Measurements from ENCODE around the gene WFS1.

The WFS1 gene

DNA sequence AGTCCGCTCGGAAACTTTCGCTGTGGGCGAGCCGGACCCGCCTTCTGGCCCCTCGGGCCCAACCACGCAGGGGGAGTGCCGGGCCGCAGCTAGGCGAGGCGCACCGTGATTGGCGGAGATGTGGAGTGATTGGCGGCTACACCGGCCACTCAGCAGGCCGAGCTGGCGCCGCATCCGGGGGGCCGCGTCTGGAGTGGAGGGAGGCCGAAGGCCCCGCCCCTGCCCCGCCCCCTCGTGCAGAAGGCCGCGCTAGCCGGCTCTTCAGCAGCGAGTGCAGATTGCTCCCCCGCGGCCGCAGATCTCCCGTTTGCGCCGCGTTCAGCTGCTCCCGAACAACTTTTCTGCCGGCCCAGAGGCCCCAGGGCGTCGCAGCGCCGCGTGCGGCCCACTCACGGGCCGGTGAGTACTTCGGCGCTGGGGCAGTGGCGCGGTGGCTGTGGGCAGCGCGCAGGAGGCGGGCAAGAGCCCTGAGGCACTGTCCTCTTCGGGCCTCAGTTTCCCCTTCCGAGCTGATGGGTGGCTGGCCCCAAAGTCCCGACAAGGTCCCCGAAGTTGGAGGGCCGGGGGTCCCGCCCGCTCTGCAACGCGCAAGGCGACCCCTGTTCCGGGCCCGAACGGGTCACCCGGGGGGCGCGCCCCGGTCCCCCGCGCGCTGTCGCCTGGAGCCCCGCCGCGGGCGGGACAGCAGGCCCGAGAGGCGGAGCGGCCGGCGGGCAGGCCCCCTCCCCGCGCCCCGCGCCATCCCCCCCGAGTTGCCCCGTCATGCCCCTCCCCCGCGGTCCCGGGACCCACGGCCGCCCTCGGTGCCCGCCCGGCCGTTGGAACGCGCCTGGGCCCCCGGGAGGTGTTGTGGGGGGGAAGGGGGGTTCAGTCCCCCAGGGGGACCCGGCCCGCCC lies at the start of gene WFS1:
TSS of gene WFS1 (plus strand) at position 235 of the 896 bp plus-strand sequence. CDS start 7,606 bp downstream, outside the sequence.
- peak; percentile 100 for DNase-seq (ENCODE audit: low spot score)

- DNase-seq (ENCODE audit: low spot score) = no peak
Observed at GRCh38 chr4:6221301-6221850, 48.3 kb upstream of the WFS1 start.

GRCh38 chr4:6221851-6222760 lies 47.5 kb upstream of the WFS1 start:
- DNase-seq (ENCODE audit: low spot score) = peak; percentile 91

- DNase-seq (ENCODE audit: low spot score) = peak; percentile 63
Observed at GRCh38 chr4:6222761-6223292, 46.8 kb upstream of the WFS1 start.

- DNase-seq (ENCODE audit: low spot score) = no peak
Observed at GRCh38 chr4:6224735-6225134, 44.9 kb upstream of the WFS1 start.

DNA sequence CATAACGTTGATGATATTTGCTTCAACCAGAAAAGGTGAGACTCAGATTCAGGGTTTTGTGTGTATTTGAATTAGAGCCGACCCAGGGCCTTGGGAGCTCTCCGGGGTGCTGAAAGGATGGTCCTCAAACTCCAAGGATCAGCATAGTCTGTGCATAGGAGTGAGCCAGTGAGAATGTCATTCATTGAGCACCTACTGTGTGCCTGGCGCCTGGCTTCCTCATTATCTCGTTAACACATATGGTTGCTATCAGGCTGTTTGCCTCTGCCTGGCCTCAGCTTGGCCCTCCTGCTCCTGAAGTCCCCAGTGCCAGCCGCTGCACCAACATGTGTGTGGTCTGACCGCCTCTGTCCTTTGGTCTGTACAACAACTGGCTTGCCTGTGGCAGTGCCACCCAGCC lies 44.2 kb upstream of the WFS1 start:
- peak; percentile 75 for DNase-seq (ENCODE audit: low spot score)

DNA sequence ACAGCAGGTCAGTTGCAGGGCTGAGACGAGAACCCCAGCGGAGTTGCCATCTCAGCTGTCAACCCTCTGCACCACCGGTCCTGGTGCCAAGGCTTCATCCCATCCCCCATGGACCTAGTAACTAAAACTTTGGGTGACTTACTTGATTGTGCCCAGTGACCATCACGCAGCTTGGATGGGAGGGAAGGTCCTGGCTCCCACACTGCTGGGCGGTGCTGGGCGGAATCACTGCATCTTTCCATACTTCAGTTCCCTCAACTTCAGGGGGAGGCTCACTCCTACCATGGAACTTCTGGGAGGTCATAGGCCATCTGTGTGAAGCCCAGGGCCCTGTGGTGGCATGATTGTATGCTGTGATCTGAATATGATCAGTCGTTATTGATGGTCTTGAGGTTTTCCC lies 43.1 kb upstream of the WFS1 start:
- no peak for DNase-seq (ENCODE audit: low spot score)

DNA sequence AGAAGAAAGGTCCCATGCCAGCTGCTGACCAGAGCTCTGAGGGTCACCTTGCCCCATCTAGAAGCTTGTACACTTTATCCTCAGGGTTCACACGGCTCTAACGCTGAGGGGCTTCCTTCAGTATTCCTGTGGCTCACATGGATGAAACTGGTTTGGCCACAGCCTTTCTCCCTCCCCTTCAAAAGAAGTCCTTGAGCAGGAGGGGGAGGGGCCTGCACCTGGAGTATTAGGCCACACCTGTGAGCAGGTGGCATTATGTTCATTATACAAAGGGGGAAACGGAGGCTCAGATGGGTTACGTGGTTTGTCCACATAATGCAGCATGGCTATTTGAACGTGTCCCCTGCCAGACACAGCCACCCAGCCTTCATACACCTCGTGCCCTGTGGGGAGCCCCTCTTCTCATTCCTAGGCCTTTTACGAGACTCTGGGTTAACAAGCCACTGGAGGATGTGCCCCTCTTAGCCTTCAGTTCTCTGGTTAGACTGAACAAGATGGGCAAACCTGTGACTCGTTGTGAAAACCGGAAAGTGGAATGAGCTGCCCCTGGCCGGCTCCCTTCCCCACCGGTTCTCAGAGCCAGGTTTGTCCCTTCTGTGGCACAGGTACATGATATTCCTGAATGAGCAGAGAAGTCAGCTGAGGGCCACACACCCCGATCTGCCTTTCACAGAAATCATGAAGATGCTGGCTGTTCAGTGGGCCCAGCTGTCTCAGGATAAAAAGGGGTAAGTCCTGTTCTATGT lies 42.1 kb upstream of the WFS1 start:
- DNase-seq (ENCODE audit: low spot score) = no peak

- DNase-seq (ENCODE audit: low spot score) = no peak
Observed at GRCh38 chr4:6228158-6229067, 41.2 kb upstream of the WFS1 start.

GRCh38 chr4:6229095-6229494 lies 40.6 kb upstream of the WFS1 start:
- DNase-seq (ENCODE audit: low spot score) = no peak

GRCh38 chr4:6229671-6230501 lies 39.8 kb upstream of the WFS1 start:
- DNase-seq (ENCODE audit: low spot score) = no peak

- no peak for DNase-seq (ENCODE audit: low spot score)
Observed at GRCh38 chr4:6230502-6230785, 39.2 kb upstream of the WFS1 start.

- no peak for DNase-seq (ENCODE audit: low spot score)
Observed at GRCh38 chr4:6230827-6231662, 38.6 kb upstream of the WFS1 start.

- no peak for DNase-seq (ENCODE audit: low spot score)
Observed at GRCh38 chr4:6231663-6232165, 37.9 kb upstream of the WFS1 start.

GRCh38 chr4:6232836-6233785 lies 36.5 kb upstream of the WFS1 start:
- no peak for DNase-seq (ENCODE audit: low spot score)

DNA sequence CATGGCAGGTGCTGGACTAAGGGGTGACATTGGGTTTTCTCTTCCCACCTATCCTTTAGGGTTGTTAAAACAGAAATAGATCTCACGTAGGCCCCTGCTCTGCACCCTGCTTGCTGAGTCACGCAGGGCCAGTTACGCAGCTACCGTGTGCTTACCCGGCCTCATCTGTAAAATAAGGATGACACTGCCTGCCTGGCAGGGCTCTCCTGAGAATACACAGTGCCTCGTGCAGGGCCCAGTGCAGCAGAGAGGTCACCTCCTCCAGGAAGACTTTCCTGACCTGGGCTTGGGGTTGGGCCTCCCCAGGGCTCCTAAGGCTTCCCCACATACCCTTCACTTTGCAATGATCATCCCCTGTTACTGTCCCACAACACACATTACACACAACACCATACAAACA lies 35.7 kb upstream of the WFS1 start:
- DNase-seq (ENCODE audit: low spot score) = no peak

- DNase-seq (ENCODE audit: low spot score) = no peak
Observed at GRCh38 chr4:6235012-6235411, 34.6 kb upstream of the WFS1 start.
